Gastroesophageal sphincter (tissue), 4 donors: ENCODE data around the gene ZNF146. TPM values are rescaled to one million over a fixed set of nuclear protein-coding genes. Genes with fewer than 3 reads are reported as not detected.

Experiments used
- ATAC-seq: fragments of 150-250 bp; one replicate; pipeline ENCODE4 v1.9.1; 2016; ENCODE audit warnings: mild to moderate bottlenecking, moderate library complexity
- H3K27ac ChIP-seq, 4 donors: fragments of 200-600 bp; sonication (generic) in 3 of 4; 1 replicate in 3 of 4; 2 replicates in 1 of 4; pipeline ENCODE4 v1.5.1; 2016 to 2019
- H3K27me3 ChIP-seq: fragments of 200-600 bp; sonication (generic); one replicate; pipeline ENCODE4 v1.5.1; 2019
- H3K36me3 ChIP-seq, 2 donors: fragments of 200-600 bp; sonication (generic); one replicate each; pipeline ENCODE4 v1.5.1; 2019; ENCODE audit warnings: control low read depth in 1 of 2
- H3K4me1 ChIP-seq, 3 donors: fragments of 200-600 bp; sonication (generic); 1 replicate in 2 of 3; 2 replicates in 1 of 3; pipeline ENCODE4 v1.5.1; 2016 to 2019; ENCODE audit warnings: control low read depth in 2 of 3
- H3K4me3 ChIP-seq, 2 donors: fragments of 200-600 bp; sonication (generic); one replicate each; pipeline ENCODE4 v1.5.1; 2019; ENCODE audit warnings: mild to moderate bottlenecking in 1 of 2, moderate library complexity in 1 of 2
- H3K9me3 ChIP-seq, 3 donors: fragments of 200-600 bp; sonication (generic); one replicate each; pipeline ENCODE4 v1.5.1; 2017 to 2019; ENCODE audit warnings: control low read depth in 2 of 3
- CTCF ChIP-seq, 4 experiments: fragments of 200-600 bp in 2 of 4; fragments of 450-650 bp in 2 of 4; sonication (generic) in 1 of 4; IDR thresholded peaks; one replicate each; pipeline ENCODE4 v1.5.1; 2017 to 2019; ENCODE audit warnings: antibody characterized with exemption in 4 of 4, mild to moderate bottlenecking in 2 of 4, moderate library complexity in 2 of 4
- EP300 ChIP-seq: sonication (generic); formaldehyde crosslinking; IDR thresholded peaks from one replicate; pipeline ENCODE4 v1.6.1; 2017; ENCODE audit warnings: antibody characterized with exemption, mild to moderate bottlenecking
- POLR2A ChIP-seq, 2 donors: fragments of 450-650 bp; IDR thresholded peaks; one replicate each; pipeline ENCODE4 v1.6.1; 2017; ENCODE audit warnings: antibody characterized with exemption in 2 of 2, mild to moderate bottlenecking in 2 of 2, moderate library complexity in 1 of 2
- POLR2AphosphoS5 ChIP-seq: sonication (generic); formaldehyde crosslinking; IDR thresholded peaks from one replicate; pipeline ENCODE4 v1.6.1; 2017; ENCODE audit warnings: antibody characterized with exemption
- WGBS, 2 donors: methylation state at CpG; one replicate each; pipeline ENCODE4 v1.1.5; 2018; ENCODE audit warnings: low coverage in 1 of 2; 5-methylcytosine and 5-hydroxymethylcytosine counted together
- total RNA-seq, 4 donors: library from RNA; depleted of rRNA; stranded (reverse); fragments of >200 nt; gene quantifications; one replicate each; pipeline ENCODE4 v1.1.0, GENCODE V29; 2016

ZNF146 gene
- total RNA-seq, 4 donors from 2014 or later = 57.9 to 98.2 (median 75.2) TPM

DNA sequence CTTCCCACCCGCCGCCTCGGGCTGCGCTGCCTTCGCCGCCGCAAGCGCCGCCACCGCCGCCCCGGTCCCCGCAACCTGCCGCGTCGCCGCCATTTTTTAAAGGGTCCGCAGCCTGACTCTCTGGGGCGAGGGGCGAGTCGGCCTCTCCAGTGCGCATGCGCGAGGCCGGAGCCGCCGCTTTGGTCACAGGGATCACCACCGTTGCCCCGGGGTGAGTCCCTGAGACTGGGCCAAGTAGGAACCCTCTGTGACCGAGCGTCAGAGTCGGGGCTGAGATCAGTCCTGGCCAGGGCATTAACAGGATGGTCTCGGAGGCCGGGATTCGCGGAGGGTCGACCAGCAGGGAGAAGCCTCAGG lies 42.6 kb downstream of the ZNF146 start:
- H3K27ac ChIP-seq = peak overlapping the region in 1 of 4 donors; percentile 69
- H3K4me1 ChIP-seq = peaks cover 0 to 9% (median 0%) of the 10 kb centered on the region in 3 donors
- ATAC-seq = peak; percentile 34
- TF ChIP-seq EP300 (no peak), POLR2AphosphoS5 (no peak), CTCF (IDR thresholded peaks at IDR 0.05) (no peak), POLR2A (IDR thresholded peaks at IDR 0.05) (no peak)
- WGBS, 2 donors = no CpG with 5 or more reads among the region's 37 CpGs
- H3K4me3 ChIP-seq = peak overlapping the region; percentile 40 to 60
- H3K27me3 ChIP-seq = no peaks in the 10 kb centered on the region
- no peaks in the 10 kb centered on the region for H3K9me3 ChIP-seq
- H3K36me3 ChIP-seq = peaks cover 0 to 16% of the 10 kb centered on the region in 2 donors

- TF ChIP-seq EP300 = no peak
- TF ChIP-seq CTCF (IDR thresholded peaks at IDR 0.05) = no peak
- no peak for TF ChIP-seq POLR2A (IDR thresholded peaks at IDR 0.05)
- no peak for TF ChIP-seq POLR2AphosphoS5
- H3K4me1 ChIP-seq = peaks cover 0 to 9% (median 0%) of the 10 kb centered on the region in 3 donors
- 81% methylated on average over 10 of the region's 29 CpGs; no CpG with 5 or more reads in 1 of the 2 donors for WGBS, 2 donors
- peak overlapping the region in 1 of 4 donors; percentile 69 for H3K27ac ChIP-seq
- ATAC-seq = no peak
- H3K4me3 ChIP-seq = peak overlapping the region in 1 of 2 donors; percentile 60
- H3K9me3 ChIP-seq = no peaks in the 10 kb centered on the region
- peaks cover 0 to 16% of the 10 kb centered on the region in 2 donors for H3K36me3 ChIP-seq
- H3K27me3 ChIP-seq = no peaks in the 10 kb centered on the region
Observed at GRCh38 chr19:36258028-36258875, 43.3 kb downstream of the ZNF146 start.

DNA sequence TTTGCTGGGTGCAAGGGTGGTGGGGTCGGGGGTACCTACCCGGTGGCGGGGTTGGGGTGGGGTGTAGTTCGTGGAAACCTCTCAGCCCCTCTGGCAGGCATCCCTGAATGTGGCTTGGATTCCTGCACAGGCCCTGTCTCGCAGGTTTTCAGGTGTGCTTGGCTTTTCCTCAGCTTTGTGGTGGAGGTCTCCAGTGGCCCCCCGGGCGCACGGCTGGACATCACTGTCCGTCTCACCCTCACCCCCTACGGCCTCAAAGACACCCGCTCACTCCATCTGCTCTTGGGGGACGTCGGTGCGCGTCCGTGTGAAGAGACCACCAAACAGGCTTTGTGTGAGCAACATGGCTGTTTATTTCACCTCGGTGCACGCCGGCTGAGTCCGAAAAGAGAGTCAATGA lies 44.3 kb downstream of the ZNF146 start:
- H3K36me3 ChIP-seq = peaks cover 0 to 16% of the 10 kb centered on the region in 2 donors
- H3K4me1 ChIP-seq = peaks cover 0 to 9% (median 0%) of the 10 kb centered on the region in 3 donors
- no peaks in the 10 kb centered on the region for H3K9me3 ChIP-seq
- TF ChIP-seq EP300 (no peak), CTCF (IDR thresholded peaks at IDR 0.05) (no peak), POLR2A (IDR thresholded peaks at IDR 0.05) (no peak), POLR2AphosphoS5 (no peak)
- no peaks in the 10 kb centered on the region for H3K27me3 ChIP-seq
- no peak for ATAC-seq
- H3K4me3 ChIP-seq = no peak overlapping the region
- H3K27ac ChIP-seq = no peak overlapping the region
- 93% methylated on average over 11 of the region's 20 CpGs; no CpG with 5 or more reads in 1 of the 2 donors for WGBS, 2 donors

GRCh38 chr19:36265064-36265463 lies 50.2 kb downstream of the ZNF146 start:
- 75 to 100% methylated on average over 1 to 2 of the region's 4 CpGs for WGBS, 2 donors
- ATAC-seq = no peak
- Histone ChIP-seq H3K27ac (no peak overlapping the region), H3K4me1 (no peaks in the 10 kb centered on the region), H3K36me3 (peaks cover 0 to 11% of the 10 kb centered on the region in 2 donors), H3K4me3 (no peak overlapping the region), H3K27me3 (no peaks in the 10 kb centered on the region), H3K9me3 (peaks cover 0 to 26% (median 0%) of the 10 kb centered on the region in 3 donors)
- TF ChIP-seq CTCF (IDR thresholded peaks at IDR 0.05) (no peak), POLR2A (IDR thresholded peaks at IDR 0.05) (no peak), POLR2AphosphoS5 (no peak), EP300 (no peak)
